ENCODE data around the gene ATE1.

- TF ChIP-seq CTCF (IDR thresholded peaks at IDR 0.05) (no peak), POLR2A (IDR thresholded peaks at IDR 0.05) (no peak), EP300 (IDR thresholded peaks at IDR 0.05) (no peak)
These were observed 46.9 kb downstream of the ATE1 start for GRCh38 chr10:121880895-121881294.
